Endometrium (tissue), 2 donors: Measurements from ENCODE around the gene IMMP2L.

Source experiments
- FAIRE-seq: peaks from 2 replicates; lab custom pipeline; 2012; peaks lifted over from hg19 to GRCh38; lab: Jason Lieb, UNC
- donor health status: control.
- donor health status: control.

Gene IMMP2L

GRCh38 chr7:111147708-111148533 is 414.4 kb downstream of the IMMP2L start:
- FAIRE-seq: no peak

GRCh38 chr7:111146136-111146535 is 416.2 kb downstream of the IMMP2L start:
- no peak for FAIRE-seq

DNA sequence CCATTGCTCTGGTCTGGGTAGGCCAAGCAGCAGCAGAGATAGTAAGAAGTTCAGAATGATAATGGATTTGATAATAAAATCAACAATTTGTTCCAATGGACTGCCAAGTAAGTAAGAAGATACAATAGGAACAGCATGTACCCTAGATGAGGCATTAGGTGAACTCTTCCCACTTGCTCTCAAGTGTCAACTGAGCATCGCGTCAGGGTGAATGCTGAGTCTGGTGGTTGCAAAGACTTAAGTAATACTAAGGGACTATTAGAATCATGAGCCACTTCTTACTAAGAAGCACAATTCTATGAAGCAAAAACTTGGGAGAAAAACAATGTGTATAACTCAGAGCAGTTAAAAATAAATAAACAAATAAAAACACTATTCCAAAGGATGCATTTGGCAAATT is 416.8 kb downstream of the IMMP2L start:
- no peak for FAIRE-seq

GRCh38 chr7:111140091-111140865 is 422.0 kb downstream of the IMMP2L start:
- FAIRE-seq: no peak

DNA sequence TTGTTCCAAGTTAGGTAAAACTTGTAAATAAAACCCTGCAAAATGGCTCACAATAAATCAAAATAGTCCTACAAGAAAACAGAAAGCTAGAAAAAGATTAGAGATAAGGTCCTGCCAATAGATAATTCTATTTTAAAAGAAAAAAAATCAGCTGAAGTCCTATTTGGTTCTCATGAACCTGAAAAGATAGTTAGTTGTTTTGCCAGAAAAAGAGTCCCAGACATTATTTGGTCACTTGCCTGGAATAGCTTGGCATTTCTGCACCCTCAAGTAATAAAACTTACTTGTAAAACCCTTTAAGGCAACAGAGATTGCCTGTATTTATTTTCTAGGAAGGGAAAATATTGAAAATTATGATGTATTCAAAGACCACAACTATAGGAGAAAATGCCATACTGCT is 423.7 kb downstream of the IMMP2L start:
- FAIRE-seq: no peak

DNA sequence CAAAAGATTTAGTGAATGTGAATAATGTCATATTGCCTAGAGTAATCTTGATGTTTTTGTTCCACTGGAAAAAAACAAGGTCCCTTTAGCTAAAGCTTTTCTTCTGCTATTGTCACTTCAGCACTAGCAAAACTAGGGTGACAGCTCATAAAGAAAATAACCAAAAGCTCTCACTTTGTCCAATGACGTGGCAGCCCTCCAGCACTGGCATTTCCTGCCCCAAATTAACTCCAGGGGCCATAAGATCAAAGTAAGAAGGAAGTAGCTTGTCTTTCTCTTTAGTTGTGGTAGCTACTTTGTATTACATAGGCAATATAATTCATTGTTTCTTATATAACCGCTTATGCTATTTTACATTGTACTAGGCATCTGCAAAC is 424.1 kb downstream of the IMMP2L start:
- peak; percentile 21 for FAIRE-seq

DNA sequence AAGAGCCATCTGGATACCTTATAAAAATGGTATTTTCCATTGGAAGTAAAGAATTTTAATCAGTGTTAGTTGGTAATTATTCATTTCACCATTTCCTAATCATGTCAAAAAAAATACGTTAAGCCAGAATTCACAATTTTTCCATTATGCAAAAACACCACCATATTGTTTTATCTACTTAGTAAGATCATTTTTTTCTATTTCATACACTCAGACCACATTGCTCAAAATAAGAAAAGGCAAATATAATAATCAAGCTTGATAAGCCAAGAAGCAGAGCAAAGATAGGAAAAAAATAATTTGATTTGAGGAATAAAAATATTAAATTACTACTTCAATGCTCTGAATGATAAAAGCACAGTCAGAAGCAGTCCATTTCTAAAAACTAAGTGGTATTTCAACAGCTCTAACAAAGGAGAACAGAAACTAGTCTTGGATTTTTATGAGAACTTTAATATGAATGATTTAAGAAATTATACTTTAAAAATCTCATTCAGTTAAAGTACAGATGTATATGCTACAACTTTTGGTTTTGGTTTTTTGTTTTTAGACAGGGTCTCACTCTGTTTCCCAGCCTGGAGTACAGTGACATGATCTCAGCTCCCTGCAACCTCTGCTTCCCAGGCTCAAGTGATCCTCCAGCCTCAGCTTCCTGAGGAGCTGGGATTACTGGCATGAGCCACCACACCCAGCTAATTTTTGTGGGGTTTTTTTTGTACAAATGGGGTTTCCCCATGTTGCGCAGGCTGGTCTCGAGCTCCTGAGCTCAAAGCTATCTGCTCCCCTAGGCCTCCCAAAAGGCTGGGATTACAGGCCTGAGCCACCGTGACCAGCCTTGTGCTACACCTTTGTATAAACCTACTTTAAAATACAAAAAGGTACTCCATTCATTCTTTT is 424.7 kb downstream of the IMMP2L start:
- FAIRE-seq: no peak

DNA sequence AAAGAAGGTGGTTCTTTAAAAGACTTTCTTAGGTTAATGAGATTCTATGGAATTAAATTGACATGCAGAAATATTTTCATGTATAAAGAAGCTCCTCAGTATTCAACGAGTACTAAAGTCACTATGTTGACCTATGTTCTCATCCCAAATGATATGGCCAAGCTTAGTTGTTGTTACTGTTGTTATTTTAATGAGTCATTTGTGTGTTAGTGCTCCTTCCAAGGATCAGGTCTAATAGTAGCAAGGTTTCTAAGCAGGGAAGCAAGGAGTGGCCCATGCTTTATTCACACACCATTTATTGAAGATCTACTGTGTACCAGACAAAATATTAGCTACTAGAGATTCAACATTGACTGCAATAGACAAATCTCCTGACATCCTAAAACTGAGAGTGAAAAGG is 429.5 kb downstream of the IMMP2L start:
- no peak for FAIRE-seq

- FAIRE-seq: no peak
Observed at GRCh38 chr7:111129435-111129834, 432.9 kb downstream of the IMMP2L start.

- FAIRE-seq: no peak
Observed at GRCh38 chr7:111126987-111127386, 435.3 kb downstream of the IMMP2L start.

DNA sequence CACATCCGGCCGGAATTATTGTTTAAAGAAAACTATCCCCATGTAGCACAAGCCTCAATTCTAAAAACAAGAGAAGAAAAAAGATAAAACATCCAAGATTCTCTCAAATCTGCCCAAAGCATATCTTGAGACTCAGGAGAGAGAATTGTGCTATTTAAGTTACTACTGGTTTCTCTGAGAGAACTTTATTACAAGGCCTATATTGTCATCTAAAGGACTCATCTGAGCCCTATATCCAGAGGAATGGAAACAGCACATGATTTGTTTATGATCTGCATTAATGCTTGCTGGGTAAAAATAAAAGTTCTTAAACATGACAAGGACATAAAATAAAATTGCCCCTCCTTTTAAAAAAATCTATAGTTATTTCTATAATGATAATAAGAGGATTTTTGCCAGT is 446.3 kb downstream of the IMMP2L start:
- FAIRE-seq: no peak

- no peak for FAIRE-seq
Observed at GRCh38 chr7:111113263-111114017, 448.9 kb downstream of the IMMP2L start.

GRCh38 chr7:111112439-111112838 is 449.9 kb downstream of the IMMP2L start:
- no peak for FAIRE-seq

GRCh38 chr7:111108496-111108895 is 453.8 kb downstream of the IMMP2L start:
- peak; percentile 31 for FAIRE-seq

DNA sequence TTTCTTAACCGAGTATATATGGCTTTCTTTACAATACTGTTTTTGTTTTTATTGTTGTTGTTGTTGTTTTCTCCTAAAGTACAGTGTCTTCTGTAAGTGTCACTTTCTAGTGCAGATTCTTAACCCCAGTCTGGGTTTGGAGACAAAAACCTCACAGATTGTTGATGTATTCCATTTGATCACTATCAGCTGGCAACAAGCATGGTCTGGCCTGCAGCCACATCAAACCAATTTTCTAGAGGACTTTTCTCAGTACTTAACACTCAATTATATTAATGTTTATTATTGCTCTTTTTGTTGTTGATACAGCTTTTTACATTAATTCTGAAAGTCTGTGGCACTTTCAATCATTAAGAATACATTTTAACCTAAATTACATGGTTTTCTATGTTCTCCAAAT is 454.3 kb downstream of the IMMP2L start:
- FAIRE-seq: no peak

- FAIRE-seq: no peak
Observed at GRCh38 chr7:111107579-111107978, 454.7 kb downstream of the IMMP2L start.

DNA sequence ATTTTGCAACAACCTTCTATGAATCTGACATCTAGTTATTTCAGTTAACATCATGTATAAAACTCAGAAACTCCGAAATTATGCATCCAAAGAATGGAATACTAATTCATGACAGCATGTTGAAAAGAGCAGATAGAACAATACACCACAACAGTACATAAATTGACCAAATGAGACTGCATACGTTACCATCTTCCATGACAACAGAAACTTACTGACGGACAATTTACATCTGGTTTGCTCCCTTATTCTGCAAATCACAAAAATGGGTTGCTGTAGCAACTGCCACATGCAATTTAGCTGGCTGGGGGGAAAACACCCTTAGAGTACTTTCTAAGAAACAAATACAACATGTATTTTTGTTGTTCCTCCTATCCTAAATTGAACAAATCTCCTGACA is 457.0 kb downstream of the IMMP2L start:
- FAIRE-seq: no peak

DNA sequence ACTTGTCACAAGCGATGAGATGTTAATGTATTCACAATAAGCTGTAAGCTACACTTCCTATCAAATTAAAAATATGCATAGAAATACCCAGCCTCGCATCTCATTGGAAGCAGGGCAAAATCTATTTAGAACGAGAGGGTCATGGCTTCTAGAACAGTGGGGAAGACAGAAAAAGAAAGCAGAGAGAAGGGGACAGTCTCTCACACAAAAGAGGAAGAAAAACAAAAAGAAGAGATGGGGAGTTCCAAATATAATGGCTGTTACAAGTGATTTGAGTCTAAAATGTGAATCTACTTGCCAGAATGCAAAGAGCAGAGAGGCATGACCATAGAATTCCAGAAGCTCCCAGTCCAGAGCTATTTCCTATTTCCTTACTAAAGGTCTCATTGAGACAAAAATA is 457.6 kb downstream of the IMMP2L start:
- no peak for FAIRE-seq

- FAIRE-seq: no peak
Observed at GRCh38 chr7:111103678-111104274, 458.5 kb downstream of the IMMP2L start.

DNA sequence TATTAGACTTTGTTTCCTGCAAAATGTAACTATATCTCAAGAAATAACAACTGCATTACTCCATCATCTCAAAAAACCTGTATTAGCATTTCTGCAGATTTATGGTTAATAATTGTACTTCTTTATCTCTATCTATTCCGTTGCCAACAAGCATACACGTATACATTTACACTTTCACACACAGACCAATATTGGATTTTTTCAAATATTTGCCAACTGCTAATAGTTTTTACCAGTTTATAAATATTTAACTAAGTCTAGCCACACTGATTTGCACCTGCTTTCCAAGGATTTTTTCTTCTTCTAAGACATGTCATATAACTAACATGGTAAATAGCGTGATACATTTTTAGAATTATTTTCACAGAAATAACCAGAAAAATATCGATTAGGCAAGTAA is 459.2 kb downstream of the IMMP2L start:
- FAIRE-seq: no peak
